Hematopoietic multipotent progenitor cell (in vitro differentiated cells): ENCODE data around the gene KIF26A. TPM values are rescaled to one million over a fixed set of nuclear protein-coding genes. Genes with fewer than 3 reads are reported as not detected.
A peak's percentile ranks its signal among the peaks of the same experiment; 100 is the strongest.
"Not testable (repeated sequence)": the region's sequence is repeated elsewhere in the genome, so short reads cannot be mapped to it uniquely, and the experiment has no call there.

Experiments
- DNase-seq, 3 donors: peaks; one replicate each; pipeline ENCODE4 v3.0.0-alpha.2; 2011 to 2015; ENCODE audit warnings: low read depth in 2 of 3, low spot score in 2 of 3
- total RNA-seq: library from RNA; depleted of rRNA; stranded (reverse); fragments of >200 nt; gene quantifications from one replicate; pipeline ENCODE4 v1.2.3, GENCODE V29; 2012

Gene KIF26A
- total RNA-seq, 1 donor: 0.27 TPM

DNA sequence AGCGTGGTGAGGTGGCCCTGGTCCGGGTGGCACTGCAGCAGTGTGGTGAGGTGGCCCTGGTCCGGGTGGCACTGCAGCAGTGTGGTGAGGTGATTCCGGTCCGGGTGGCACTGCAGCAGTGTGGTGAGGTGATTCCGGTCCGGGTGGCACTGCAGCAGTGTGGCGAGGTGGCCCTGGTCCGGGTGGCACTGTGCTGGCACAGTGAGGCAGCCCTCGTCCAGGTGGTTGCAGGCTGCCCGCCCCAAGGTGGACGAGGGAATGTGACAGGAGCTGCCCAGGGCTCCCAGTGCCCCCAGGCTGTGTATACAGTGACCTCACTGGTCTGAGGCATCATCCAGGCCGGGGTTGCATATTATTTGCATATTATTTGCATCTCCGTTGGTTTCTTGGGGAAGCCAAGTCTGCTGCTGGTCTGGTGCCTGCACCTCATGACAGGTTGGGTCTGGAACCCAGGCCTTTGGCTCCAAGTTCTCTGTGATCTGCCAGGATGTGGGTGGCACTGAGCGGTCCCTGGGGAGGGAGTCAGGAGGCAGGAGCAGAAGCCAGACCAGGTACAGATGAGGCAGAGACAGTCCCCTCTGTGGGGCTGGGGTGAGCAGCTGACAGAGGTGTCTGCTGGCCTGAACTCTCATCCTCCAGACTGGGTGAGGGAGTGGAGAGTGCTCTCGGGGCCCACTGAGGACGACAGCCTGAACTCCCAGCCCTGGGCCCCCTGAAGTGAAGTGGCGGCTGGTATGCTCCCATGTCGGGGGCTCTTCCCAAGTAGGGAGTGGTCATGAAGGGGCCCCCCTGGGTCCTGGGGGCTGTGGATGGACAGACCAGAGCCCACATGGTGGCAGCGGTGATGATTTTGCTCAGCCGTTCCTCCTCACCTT is 79.3 kb downstream of the KIF26A start:
- no peak for DNase-seq

DNA sequence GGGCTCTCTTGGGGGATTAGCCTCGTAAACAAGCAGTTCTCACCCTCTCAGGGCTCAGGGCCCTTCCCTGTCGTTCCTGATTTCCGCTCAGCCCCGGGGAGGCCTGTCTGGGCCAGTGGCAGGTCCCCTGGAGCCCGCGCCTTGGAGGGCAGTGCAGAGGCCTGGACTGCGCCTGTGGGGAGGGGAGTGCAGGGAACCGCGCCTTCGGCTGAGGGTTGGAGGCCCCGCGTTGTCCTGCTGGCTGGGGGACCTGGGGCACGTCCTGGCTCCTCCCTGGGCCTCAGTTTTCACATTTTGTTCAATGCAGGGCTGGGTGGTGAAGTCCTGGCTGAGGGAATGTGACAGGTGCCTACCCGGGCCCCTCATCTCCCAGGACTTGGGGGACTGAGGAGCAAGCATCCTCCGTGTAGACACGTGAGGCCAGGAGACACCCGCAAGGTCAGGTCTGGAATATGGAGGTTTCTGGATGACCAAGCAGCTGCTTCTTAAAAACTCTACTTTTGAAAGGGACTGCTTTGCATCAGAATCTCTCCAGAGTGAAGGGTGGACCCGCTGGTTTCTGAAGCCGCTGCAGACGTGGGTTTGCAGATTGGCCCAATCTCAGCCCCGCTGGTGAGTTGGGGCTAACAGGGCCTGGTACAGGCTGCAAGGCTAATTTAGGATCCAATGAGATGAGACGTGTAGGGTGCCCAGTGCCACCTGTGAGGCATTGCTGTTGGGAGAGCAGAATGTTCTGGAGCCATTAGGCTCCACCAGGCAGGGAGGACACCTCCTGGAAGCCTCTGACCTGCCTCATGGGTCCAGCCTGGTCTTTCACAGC is 80.2 kb downstream of the KIF26A start:
- DNase-seq: no peak

DNA sequence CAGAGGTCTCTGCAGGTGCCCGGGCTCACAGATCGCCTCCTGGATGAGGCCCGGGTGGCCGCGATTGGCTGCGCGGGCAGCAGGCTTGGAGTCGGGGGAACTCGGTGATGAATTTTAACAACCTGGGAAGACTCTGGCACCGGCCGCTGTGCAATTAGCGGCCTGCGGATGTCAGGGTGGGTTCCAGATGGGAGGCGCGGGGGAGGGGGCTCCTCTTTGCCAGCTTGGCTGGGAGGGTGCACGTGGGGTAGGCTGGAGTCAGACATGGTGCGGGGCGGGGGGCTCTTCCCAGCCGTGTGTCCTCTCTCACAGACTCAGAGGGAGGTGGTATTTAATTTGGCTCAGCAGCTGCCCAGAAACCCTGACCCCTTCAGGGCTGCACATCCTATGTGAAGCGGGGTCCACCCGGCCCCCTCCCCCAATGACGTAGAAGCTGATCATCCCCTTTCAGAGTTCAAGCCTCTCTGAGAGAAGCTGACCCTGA is 81.4 kb downstream of the KIF26A start:
- no peak for DNase-seq

DNA sequence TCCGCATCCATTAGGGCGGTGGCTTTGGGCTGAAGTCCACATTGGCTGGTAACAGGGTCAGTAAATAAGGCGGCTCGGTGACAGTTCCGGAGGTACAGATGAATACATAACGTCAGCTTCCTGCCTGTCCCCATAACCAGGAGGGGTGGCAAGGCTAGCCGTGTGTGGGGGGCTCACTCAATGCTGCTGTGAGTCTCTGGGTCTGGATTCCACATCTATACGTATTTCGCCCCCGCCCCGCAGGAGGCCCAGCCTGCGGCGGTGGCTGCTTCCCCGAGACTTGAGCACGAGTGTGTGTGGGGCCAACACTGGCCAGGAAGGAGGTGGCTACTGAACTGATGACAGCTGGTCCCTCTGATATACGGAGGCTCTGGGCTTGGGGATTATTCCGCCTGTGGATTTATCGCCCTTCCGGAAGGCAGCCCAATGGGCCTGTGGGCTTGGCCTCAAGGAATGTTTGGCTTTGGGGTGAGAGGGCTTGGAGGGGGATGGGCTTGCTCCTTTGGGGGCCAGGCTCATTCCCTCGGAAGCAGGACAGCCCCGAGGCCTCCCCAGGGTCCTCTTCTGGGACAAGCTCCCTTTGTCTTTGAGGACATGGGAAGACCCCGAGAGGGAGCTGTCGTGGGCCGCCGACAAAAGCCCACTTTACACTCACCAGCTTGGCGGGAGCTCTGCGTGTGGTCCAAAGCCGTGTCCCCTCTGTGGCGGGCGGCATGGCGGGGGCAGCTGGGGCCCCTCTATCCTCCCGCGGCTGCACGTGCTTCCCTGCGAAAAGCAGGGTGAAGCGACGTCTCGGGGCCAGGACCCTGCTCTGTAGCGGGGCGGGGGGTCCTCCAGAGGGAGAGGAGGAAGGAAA is 82.1 kb downstream of the KIF26A start:
- no peak for DNase-seq

DNA sequence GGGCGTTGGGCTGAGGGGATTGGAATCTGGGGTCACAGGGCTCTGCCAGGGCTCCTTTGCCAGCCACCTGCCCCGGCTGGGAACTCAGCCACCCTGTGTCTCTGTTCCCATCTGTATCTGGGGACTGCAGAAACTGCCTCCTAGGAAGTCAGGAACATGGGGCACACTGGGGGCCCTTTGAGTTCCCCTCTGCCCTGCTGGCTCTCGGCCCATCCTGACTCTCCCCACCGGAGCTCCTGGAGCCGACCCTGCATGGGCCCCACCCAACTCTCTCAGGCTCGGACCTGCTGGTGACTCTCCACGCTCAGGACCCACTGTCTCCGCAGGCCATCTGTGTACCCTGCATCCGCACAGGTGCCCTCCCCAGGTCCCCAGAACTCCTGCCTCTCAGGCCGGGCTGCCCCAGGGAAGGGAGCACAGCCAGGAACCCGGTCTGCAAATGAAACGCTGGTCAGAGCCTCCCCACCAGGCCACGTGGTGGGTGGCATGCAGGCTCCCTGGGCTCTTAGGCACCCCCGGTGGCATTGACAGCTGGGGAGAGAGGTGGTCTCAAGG is 82.8 kb downstream of the KIF26A start:
- no peak for DNase-seq

DNA sequence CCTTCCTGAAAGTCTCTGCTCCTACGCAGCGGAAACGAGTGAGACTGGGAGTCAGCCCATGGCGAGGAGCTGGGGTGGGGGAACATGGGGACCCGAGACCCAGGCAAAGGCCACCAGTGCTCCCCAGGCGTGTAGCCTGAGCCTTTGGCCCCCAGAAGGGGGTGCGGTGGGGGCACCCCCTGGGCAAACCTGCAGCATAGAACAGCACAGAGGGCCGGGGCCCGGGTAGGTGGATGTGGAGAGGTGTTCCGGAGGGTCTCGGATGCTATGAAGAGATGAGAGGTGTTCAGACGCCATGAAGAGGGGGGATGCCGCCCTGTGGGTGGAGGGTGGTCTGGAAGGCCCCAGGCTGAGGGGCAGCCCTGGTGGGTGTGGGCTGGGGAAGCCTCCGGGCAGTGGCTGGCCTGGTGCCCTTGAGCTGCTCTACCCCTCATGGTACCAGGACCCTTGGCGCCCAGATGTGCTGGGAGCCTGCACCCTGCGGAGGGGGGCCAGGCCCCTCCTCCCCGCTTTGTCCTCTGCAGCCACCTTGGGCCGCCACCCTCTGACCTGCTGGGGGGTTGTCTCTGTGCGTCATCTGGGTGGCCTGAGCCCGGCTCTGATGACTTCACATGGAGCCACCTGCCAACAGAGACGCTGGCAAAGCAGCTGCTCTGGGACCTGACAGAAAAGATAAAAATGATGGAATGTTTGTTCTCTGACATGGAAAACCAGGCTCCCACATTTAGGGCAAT is 83.4 kb downstream of the KIF26A start:
- no peak for DNase-seq

DNA sequence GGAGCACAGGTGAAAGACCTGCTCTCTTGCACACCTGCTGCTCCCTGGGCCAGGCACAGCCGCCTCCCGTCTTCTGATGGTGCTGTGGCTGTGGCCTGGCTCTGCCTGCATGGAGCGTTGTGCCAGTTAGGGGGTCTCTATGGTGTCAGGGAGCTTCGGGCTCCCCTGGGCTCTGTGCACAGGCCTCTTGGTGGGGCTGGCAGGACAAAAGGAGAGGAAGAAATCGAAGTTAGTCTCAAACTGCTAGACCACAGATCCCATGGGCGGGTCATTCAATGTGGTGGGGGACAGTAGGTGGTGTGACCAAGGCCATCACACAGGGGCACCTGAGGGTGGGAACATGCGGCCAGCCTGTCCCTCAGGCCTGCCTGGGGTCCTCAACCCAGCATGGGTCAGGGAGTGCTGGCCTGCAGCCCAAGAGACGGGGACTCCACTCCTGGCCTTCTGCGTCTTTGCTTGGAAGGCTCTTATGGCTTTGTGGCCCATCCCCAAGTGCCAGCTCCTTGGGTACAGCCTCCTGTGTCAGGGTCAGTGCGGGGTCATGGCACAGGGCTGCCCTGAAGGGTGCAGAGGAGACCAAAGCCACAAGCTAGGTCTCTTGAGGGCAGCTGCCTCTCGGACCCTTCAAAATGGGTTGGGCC is 84.1 kb downstream of the KIF26A start:
- DNase-seq: no peak

DNA sequence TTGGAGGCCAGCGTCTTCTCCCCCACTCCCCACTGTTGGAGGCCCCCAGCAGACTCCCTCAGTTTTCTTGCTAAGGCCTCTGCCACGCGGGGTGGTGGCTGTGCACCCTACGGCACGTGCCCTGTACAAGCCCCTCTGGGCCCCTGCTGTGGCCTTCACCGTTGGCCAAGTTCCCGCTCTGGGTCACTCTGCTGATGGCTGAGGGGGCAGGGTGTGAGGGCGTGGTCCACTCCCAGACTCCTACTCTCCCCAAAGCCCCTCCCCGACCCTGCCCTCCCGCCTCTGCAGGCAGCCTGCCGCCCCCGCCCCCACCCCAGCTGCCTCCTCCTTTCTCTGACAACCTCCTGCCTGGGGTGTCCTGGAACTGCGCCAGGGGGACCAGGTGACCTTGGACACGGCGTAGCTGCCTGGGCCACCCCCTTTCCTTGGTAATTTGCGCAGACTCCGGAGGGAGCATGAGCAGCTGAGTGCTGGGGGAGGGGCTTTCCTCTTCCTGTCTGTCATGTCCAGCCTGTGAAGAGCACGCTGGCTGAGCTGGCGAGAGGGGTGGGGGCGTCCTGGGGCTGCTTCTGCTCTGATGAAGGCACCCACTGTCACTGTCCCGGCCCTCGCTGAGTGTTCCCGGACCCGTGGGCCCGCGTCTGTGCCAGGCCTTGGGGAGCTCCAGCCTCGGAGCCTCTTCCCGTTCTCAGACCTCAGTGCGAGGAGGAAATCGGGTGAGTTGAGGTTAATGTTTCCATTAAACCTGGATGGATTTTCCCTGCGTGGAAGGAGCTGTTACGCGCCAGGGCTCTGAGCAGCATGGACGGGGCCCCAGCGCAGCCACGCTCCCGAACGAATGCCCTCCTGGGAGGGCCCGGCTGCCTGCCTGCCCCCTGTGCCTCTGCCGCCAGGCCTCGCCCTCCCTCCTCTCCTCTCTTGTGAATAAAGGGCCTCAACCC is 85.0 kb downstream of the KIF26A start:
- peak in 1 of 3 donors; percentile 18 for DNase-seq

DNA sequence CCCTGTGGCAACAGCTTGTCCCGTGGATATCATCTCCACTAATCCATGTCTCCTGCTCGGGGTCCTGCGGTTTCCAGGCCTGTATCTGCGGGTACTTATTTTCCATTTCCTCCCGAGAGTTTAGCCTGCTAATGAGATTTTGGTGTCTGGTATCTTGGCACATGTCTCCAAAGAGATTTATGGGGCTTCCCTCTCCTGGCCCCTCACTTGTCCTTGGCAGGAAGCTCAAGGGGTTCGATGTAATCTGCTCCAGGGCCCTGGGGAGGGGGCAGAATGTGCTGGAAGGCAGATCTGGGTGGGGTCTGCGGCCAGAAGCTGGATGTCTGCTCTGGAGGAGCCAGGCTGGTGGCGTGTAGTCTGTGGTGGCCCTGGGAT is 85.7 kb downstream of the KIF26A start:
- DNase-seq: peak in 1 of 3 donors; percentile 9

DNA sequence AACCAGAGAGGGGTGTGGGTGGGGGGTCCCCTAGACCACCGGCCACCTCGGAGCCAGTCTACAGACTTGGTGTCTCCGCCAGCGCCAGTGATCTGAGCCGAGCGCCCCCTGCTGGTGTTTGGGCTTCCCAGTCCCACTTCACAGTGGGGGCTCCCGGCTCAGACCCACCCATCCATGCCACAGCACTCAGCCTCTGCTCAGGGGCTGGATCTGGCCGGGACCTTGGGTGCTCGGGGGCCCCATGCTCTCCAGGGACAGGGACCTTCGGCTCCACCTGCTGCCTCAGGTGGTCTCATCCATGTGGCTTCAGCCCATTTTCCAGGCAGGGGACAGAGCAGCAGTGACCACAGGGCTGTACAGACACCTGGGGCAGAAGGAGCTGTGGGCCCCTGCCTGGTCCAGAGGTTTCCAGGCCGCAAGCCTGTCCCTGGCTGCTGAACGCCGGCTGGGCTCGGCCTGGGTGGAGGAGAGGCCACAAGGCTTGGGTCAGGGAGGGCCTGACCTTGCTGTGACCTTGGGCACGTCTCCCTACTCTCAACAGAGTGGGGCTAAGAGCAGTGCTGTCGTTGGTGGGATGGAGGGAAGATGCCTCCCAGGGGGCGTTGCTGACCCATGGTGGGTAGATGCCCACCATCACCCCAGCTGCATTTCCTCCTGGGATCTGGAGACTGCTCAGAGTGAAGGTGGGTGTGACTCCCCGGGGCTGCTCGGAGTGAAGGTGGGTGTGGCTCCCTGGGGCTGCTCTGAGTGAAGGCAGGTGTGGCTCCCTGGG is 86.3 kb downstream of the KIF26A start:
- peak in 2 of 3 donors; percentile 18 to 45 for DNase-seq

DNA sequence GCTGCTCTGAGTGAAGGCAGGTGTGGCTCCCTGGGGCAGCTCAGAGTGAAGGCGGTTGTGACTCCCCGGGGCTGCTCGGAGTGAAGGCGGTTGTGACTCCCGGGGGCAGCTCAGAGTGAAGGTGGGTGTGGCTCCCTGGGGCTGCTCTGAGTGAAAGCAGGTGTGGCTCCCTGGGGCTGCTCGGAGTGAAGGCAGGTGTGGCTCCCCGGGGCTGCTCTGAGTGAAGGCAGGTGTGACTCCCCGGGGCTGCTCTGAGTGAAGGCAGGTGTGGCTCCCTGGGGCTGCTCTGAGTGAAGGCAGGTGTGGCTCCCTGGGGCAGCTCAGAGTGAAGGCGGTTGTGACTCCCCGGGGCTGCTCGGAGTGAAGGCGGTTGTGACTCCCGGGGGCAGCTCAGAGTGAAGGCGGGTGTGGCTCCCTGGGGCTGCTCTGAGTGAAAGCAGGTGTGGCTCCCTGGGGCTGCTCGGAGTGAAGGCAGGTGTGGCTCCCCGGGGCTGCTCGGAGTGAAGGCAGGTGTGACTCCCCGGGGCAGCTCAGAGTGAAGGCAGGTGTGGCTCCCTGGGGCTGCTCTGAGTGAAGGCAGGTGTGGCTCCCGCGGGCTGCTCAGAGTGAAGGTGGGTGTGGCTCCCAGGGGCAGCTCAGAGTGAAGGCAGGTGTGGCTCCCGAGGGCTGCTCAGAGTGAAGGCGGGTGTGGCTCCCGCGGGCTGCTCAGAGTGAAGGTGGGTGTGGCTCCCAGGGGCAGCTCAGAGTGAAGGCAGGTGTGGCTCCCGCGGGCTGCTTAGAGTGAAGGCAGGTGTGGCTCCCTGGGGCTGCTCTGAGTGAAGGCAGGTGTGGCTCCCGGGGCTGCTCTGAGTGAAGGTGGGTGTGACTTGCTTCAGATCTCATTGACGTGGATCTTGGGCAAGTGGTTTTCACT is 87.1 kb downstream of the KIF26A start:
- DNase-seq: not testable (repeated sequence)

DNA sequence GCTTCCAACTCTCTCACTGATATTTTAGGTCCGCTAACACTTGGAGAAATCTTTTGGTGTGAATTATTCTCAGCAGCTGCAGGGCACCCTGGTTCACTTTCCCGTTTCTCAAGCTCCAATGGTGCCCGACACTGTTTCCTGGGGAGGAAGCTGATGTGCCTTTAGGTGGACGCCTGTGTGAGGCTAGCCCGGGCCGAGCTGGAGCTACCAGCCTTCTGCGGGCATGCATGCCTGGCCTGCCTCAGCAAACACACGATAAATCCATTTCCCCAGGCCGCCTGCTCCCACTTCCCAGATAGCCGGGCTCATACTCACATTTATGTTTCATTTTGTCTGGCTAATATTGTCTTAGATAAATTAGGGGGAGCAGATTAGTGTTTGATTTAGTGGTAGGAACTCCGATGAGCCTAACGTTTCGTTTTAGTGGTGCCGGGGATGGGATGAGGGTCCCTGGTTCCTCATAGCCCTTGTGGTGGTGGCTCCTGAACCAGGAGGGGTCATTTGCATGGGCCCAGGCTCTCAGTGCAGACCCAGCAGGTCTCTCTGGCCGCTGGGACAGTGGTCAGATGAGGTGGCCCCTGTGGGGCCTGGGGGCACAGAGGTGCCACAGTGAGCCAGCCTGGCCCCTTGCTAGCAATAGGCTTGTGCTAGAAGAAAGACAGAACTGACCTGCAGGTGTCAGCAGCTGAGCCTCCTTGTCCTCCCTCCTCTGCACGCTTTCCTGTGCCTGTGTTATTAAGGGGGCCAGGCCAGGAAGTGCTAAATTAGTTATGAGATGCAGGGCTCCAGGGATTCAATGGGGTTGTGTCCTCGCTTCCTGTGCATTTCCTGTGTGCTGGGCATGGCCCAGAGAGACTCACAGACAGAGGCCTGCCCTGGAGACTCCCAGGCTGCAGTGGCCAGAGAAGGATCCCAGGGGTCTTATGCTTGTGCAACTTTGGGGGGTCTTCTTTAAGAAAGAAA is 88.3 kb downstream of the KIF26A start:
- no peak for DNase-seq

DNA sequence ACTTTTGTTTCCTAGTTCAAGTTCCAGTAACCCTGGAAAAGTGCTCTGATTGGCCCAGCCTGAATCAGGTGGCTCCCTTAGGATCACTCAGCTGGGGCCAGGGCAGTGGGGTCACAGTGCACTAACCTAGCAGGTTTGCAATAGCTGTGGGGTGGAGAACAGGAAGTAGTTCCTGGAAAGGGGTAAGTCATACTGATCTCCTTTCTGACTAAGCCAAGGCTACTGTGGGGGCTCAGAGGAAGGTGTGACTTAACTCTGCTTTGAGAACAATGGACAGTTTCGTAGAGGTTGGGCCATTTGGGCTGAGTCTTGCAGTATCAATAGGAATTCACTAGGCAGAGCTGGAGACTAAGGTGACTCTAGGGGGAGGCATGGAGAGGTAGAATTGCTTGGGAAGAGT is 89.4 kb downstream of the KIF26A start:
- no peak for DNase-seq

DNA sequence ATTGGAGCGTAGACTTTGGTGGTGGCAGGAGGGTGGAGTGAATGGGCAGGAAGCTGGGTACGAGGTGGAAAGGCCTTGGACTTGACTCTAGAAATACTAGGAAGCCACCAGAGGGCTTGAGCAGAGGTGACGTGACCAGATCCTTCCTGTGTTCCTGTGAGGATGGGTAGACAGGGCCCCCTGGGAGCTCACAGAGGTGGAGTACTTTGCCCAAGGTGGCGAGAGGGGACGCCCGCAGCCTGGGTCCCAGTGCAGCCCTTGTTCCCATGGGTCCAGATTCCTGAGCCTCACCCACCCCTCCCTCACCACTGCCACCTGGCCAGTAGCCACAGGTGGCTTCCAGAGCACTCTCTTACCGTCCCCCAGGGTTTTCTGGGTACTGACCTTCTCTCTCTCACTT is 89.8 kb downstream of the KIF26A start:
- no peak for DNase-seq
